Thyroid gland (tissue), 4 donors: ENCODE results near the gene WDFY4. TPM values are rescaled to one million over a fixed set of nuclear protein-coding genes. Genes with fewer than 3 reads are reported as not detected.
A peak's percentile ranks its signal among the peaks of the same experiment; 100 is the strongest.

Experiments used
- DNase-seq, 2 donors: peaks; one replicate each; pipeline ENCODE4 v3.0.0-alpha.2; 2019
- H3K27ac ChIP-seq, 3 donors: fragments of 200-600 bp; sonication (generic); 1 replicate in 2 of 3; 2 replicates in 1 of 3; pipeline ENCODE4 v1.5.1; 2016 to 2019; ENCODE audit warnings: mild to moderate bottlenecking in 1 of 3, moderate library complexity in 1 of 3
- H3K27me3 ChIP-seq: fragments of 200-600 bp; sonication (generic); one replicate; pipeline ENCODE4 v1.5.1; 2019
- H3K36me3 ChIP-seq, 2 donors: fragments of 200-600 bp; sonication (generic); one replicate each; pipeline ENCODE4 v1.5.1; 2016 to 2019
- H3K4me1 ChIP-seq, 2 donors: fragments of 200-600 bp; sonication (generic); one replicate each; pipeline ENCODE4 v1.5.1; 2017 to 2019
- H3K4me3 ChIP-seq, 3 donors: fragments of 200-600 bp; sonication (generic); replicated peaks in 1 of 3; 1 replicate in 2 of 3; 2 replicates in 1 of 3; pipeline ENCODE4 v1.5.1; 2016; ENCODE audit warnings: mild to moderate bottlenecking in 1 of 3
- H3K9me3 ChIP-seq: fragments of 200-600 bp; sonication (generic); one replicate; pipeline ENCODE4 v1.5.1; 2017
- CTCF ChIP-seq, 6 experiments: fragments of 200-600 bp in 3 of 6; fragments of 450-650 bp in 3 of 6; sonication (generic) in 3 of 6; IDR thresholded peaks; one replicate each; pipeline ENCODE4 v1.5.1; 2016 to 2019; ENCODE audit warnings: antibody characterized with exemption in 6 of 6, mild to moderate bottlenecking in 2 of 6, inconsistent platforms in 1 of 6, moderate library complexity in 1 of 6
- POLR2A ChIP-seq, 2 donors: fragments of 450-650 bp; IDR thresholded peaks; one replicate each; pipeline ENCODE4 v1.6.1; 2017; ENCODE audit warnings: antibody characterized with exemption in 2 of 2, mild to moderate bottlenecking in 2 of 2, moderate library complexity in 1 of 2
- WGBS, 2 donors: methylation state at CpG; one replicate each; pipeline ENCODE4 v1.1.5; 2017; 5-methylcytosine and 5-hydroxymethylcytosine counted together
- intact Hi-C: fragments of 100-400 bp; cut with DNase I; formaldehyde crosslinking; loops from one replicate; pipeline ENCODE4 v1.15.1; 2023
- total RNA-seq, 4 donors: library from RNA; depleted of rRNA; stranded (reverse); fragments of >200 nt; gene quantifications; one replicate each; pipeline ENCODE4 v1.2.3, GENCODE V29; 2016

Gene WDFY4
- total RNA-seq, 4 donors from 2014 or later = 1.0 to 3.5 (median 1.2) TPM

- H3K27me3 ChIP-seq = no peaks in the 10 kb centered on the region
- no peaks in the 10 kb centered on the region for H3K36me3 ChIP-seq
- DNase-seq = peak; percentile 72 to 79
- H3K9me3 ChIP-seq = no peaks in the 10 kb centered on the region
- no peak overlapping the region for H3K27ac ChIP-seq
- peaks cover 9 to 12% of the 10 kb centered on the region in 2 donors for H3K4me1 ChIP-seq
- 42 to 45% methylated on average over 19 of the region's 19 CpGs for WGBS, 2 donors
- TF ChIP-seq CTCF (IDR thresholded peaks at IDR 0.05) (peak; percentile 64 to 85 (median 76)), POLR2A (IDR thresholded peaks at IDR 0.05) (no peak)
- intact Hi-C loops = loop anchor here (5.0 to 10.0 kb wide), 2 partner anchors 214 to 296 kb away; no protein-coding TSS in a partner anchor
- H3K4me3 ChIP-seq = no peak overlapping the region
These were observed 26.3 kb upstream of the WDFY4 start for GRCh38 chr10:48658243-48658974.

- Histone ChIP-seq H3K4me1 (peaks cover 9 to 12% of the 10 kb centered on the region in 2 donors), H3K9me3 (no peaks in the 10 kb centered on the region), H3K27me3 (no peaks in the 10 kb centered on the region), H3K36me3 (no peaks in the 10 kb centered on the region), H3K27ac (no peak overlapping the region), H3K4me3 (no peak overlapping the region)
- 84 to 96% methylated on average over 8 to 9 of the region's 9 CpGs for WGBS, 2 donors
- TF ChIP-seq CTCF (IDR thresholded peaks at IDR 0.05) = no peak
- no peak for TF ChIP-seq POLR2A (IDR thresholded peaks at IDR 0.05)
- DNase-seq = no peak
- intact Hi-C loops = loop anchor here (5.0 to 10.0 kb wide), 2 partner anchors 214 to 297 kb away; no protein-coding TSS in a partner anchor
These were observed 25.8 kb upstream of the WDFY4 start for GRCh38 chr10:48658975-48659269.

GRCh38 chr10:48659790-48660189 lies 24.9 kb upstream of the WDFY4 start:
- no peaks in the 10 kb centered on the region for H3K9me3 ChIP-seq
- H3K36me3 ChIP-seq = no peaks in the 10 kb centered on the region
- WGBS, 2 donors = 47 to 60% methylated on average over 2 of the region's 2 CpGs
- intact Hi-C loops = loop anchor here (5.0 to 10.0 kb wide), 2 partner anchors 215 to 297 kb away; no protein-coding TSS in a partner anchor
- H3K27ac ChIP-seq = no peak overlapping the region
- peaks cover 9 to 12% of the 10 kb centered on the region in 2 donors for H3K4me1 ChIP-seq
- no peaks in the 10 kb centered on the region for H3K27me3 ChIP-seq
- DNase-seq = no peak
- TF ChIP-seq CTCF (IDR thresholded peaks at IDR 0.05) (peak in 1 of 6 experiments; percentile 21), POLR2A (IDR thresholded peaks at IDR 0.05) (no peak)
- H3K4me3 ChIP-seq = no peak overlapping the region

- TF ChIP-seq CTCF (IDR thresholded peaks at IDR 0.05) (no peak), POLR2A (IDR thresholded peaks at IDR 0.05) (no peak)
- Histone ChIP-seq H3K36me3 (no peaks in the 10 kb centered on the region), H3K27ac (no peak overlapping the region), H3K4me3 (no peak overlapping the region), H3K4me1 (peaks cover 3 to 4% of the 10 kb centered on the region in 2 donors), H3K27me3 (no peaks in the 10 kb centered on the region), H3K9me3 (no peaks in the 10 kb centered on the region)
- intact Hi-C loops = no loop called here
- DNase-seq = no peak
These were observed 23.2 kb upstream of the WDFY4 start for GRCh38 chr10:48661441-48661840.

- no peak overlapping the region for H3K27ac ChIP-seq
- TF ChIP-seq POLR2A (IDR thresholded peaks at IDR 0.05) (no peak), CTCF (IDR thresholded peaks at IDR 0.05) (no peak)
- H3K4me3 ChIP-seq = no peak overlapping the region
- WGBS, 2 donors = 89 to 90% methylated on average over 8 of the region's 8 CpGs
- H3K4me1 ChIP-seq = no peaks in the 10 kb centered on the region
- H3K27me3 ChIP-seq = no peaks in the 10 kb centered on the region
- no peak for DNase-seq
- intact Hi-C loops = no loop called here
- H3K9me3 ChIP-seq = no peaks in the 10 kb centered on the region
- H3K36me3 ChIP-seq = no peaks in the 10 kb centered on the region
These were observed 16.6 kb upstream of the WDFY4 start for GRCh38 chr10:48667960-48668590.
